GM12875 (cell line): ENCODE data around the gene DUSP22.
A peak's percentile ranks its signal among the peaks of the same experiment; 100 is the strongest.

Experiments used
- H3K4me3 ChIP-seq: one replicate; pipeline ENCODE4 v1.5.1; 2011; ENCODE audit warnings: low read depth, low read length, control low read depth
- CTCF ChIP-seq: IDR thresholded peaks from 2 replicates; pipeline ENCODE4 v1.5.1; 2011; ENCODE audit warnings: low read depth, mild to moderate bottlenecking, control low read depth, inconsistent platforms, low read length, moderate library complexity, borderline replicate concordance; ENCODE audit not compliant: insufficient read depth

Gene DUSP22

GRCh38 chr6:393391-394221, 101.3 kb downstream of the DUSP22 start:
- no peak for TF ChIP-seq CTCF
- peak overlapping the region; percentile 99 for H3K4me3 ChIP-seq

GRCh38 chr6:394641-395289, 102.5 kb downstream of the DUSP22 start:
- peak overlapping the region; percentile 99 for H3K4me3 ChIP-seq

GRCh38 chr6:395432-396125, 103.3 kb downstream of the DUSP22 start:
- TF ChIP-seq CTCF, result no peak
- H3K4me3 ChIP-seq, result peak overlapping the region; percentile 31

More at GRCh38 chr6:394641-395289, 102.5 kb downstream of the DUSP22 start:
- no peak for TF ChIP-seq CTCF

GRCh38 chr6:396126-396520, 103.8 kb downstream of the DUSP22 start:
- TF ChIP-seq CTCF, result no peak
- H3K4me3 ChIP-seq, result peak overlapping the region; percentile 17

- no peak overlapping the region for H3K4me3 ChIP-seq
- TF ChIP-seq CTCF, result no peak
These were observed 104.8 kb downstream of the DUSP22 start for GRCh38 chr6:397056-397455.

- no peak for TF ChIP-seq CTCF
- no peak overlapping the region for H3K4me3 ChIP-seq
These were observed 105.3 kb downstream of the DUSP22 start for GRCh38 chr6:397604-398003.
